Stimulated activated memory B cell treated with anti-CD40 and anti-IgM and Interleukin-4, amounts not matched to agents 10 μg/mL and 1 μg/mL and 100 μg/mL, for 72 hours (primary cell): ENCODE measurements around the gene GRK1.

Experiments
- ATAC-seq: fragments of 150-1000 bp; cut with Tn5 transposase; 2 replicates; pipeline ENCODE4 v1.10.0; 2021
- H3K27ac Mint-ChIP-seq: one replicate; pipeline ENCODE4 v1.8.0; 2022; ENCODE audit warnings: mild to moderate bottlenecking, mixed read lengths
- H3K27me3 Mint-ChIP-seq: one replicate; pipeline ENCODE4 v1.8.0; 2022; ENCODE audit warnings: mixed read lengths
- H3K36me3 Mint-ChIP-seq: one replicate; pipeline ENCODE4 v1.8.0; 2022; ENCODE audit warnings: mixed read lengths
- H3K4me1 Mint-ChIP-seq: one replicate; pipeline ENCODE4 v1.8.0; 2022; ENCODE audit warnings: mixed read lengths
- H3K4me3 Mint-ChIP-seq: one replicate; pipeline ENCODE4 v1.8.0; 2022; ENCODE audit warnings: mild to moderate bottlenecking, moderate library complexity, mixed read lengths
- H3K9me3 Mint-ChIP-seq: one replicate; pipeline ENCODE4 v1.8.0; 2022; ENCODE audit warnings: mixed read lengths

GRK1 gene

DNA sequence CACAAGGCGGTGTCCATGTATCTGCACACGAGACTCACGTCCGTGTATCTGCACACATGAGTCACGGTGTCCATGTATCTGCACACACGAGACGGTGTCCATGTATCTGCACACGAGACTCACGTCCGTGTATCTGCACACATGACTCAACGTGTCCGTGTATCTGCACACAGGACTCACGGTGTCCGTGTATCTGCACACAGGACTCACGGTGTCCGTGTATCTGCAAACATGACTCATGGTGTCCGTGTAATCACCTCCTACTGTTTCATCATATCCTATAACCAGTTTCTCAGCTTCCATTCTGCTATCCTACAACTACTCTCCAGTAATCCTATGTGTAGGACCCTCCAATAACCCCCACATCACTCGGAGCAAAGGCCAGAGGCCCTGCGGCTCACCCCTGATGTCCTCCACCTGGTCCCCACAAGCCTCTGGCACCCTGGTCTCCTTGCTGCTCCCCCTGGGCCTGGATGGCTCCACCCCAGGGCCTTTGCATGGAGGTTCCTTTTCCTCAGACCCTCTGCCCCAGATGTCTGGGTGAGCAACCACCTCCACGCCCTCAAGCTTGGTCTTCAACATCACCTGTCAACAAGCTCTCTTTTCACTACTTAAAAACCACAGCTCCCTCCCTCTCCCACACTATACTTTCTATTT, 89.5 kb downstream of the GRK1 start:
- H3K4me1 Mint-ChIP-seq = peaks cover 15% of the 10 kb centered on the region
- no peak overlapping the region for H3K27ac Mint-ChIP-seq
- H3K27me3 Mint-ChIP-seq = peaks cover 25% of the 10 kb centered on the region
- peaks cover 2% of the 10 kb centered on the region for H3K9me3 Mint-ChIP-seq
- no peak overlapping the region for H3K4me3 Mint-ChIP-seq
- no peak for ATAC-seq
- H3K36me3 Mint-ChIP-seq = no peaks in the 10 kb centered on the region

DNA sequence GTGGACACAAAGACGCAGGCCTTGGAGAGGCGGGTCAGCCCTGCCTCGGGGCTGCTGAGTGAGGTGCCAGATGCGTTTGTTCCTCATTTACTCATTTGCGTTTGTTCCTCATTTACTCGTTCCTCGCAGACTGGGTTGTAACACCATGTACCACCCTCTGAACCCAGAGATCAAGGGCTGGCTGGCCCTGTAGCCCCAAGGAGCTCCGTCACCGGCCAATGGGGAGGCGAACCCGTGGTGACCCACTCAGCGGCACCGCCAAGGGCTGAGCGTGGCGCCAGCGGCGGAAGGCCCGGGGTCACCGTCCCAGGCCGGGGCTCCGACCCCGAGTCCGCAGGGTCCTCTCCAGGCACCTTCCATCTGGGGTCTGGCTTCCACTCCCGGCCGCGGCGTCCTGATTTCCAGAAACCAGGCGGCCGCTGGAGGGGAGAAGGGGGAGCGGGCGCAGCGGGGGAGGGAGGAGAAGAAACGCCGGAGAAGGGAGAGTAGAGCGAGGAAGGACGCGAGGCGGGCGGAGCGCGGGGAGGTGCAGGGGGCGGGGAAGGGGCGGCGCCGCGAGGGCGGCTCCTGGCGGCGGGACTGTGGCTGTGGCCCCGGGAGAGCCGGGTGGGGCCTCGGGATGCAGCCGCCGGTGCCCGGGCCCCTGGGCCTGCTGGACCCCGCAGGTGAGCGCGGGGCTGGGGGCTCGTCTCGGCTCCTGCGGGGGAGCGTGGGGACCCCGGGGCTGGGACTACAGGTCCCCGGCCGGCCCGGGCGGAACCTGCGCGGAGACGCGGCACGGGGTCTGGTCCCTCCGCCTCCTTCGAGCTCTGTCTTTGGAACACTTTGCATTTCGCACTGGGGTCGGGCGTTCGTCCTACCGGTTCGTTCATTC, 91.9 kb downstream of the GRK1 start, which contains the start of gene TMEM255B:
TSS of gene TMEM255B (plus strand) at position 576 of the 874 bp plus-strand sequence. CDS start at position 620, 44 bp downstream.
- Mint-ChIP-seq H3K27me3 (peaks cover 48% of the 10 kb centered on the region), H3K27ac (peak within 1 kb of the TSS; percentile 52), H3K4me3 (peak within 1 kb of the TSS; percentile 82), H3K36me3 (no peaks in the 10 kb centered on the region), H3K9me3 (peaks cover 2% of the 10 kb centered on the region), H3K4me1 (peaks cover 15% of the 10 kb centered on the region)
- ATAC-seq = peak; percentile 93

DNA sequence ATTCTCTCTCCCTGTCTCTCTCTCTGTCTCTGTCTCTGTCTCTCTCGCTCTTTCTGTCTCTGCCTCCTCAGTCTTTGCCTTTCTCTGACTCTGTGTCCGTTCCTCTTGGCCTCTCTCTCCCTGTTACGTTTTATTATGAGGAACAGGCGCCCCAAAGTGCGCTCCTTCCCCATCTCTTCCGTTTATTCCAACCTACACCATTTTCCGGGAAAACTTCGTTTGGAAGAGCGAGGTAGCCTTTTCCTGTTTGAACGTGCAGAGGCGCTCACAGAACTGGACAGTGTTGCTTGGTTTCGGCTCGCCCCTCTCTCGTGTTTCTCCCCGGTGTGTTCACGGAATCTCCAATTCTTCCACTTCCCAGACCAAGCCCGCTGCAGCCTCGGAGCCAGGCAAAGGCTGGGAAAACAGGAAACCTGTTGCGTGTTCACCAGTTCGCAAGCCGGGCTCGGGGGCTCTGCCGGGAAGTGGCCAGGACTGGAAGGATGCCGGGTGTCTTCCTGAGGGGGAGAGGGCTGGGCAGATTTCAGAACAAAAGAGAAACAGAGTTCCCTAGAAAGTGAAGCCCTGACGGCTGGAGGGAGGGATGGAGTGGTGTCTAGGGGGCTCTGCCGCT, 92.6 kb downstream of the GRK1 start:
- peaks cover 51% of the 10 kb centered on the region for H3K27me3 Mint-ChIP-seq
- H3K36me3 Mint-ChIP-seq = no peaks in the 10 kb centered on the region
- no peak for ATAC-seq
- H3K9me3 Mint-ChIP-seq = peaks cover 2% of the 10 kb centered on the region
- H3K4me3 Mint-ChIP-seq = peak overlapping the region; percentile 82
- H3K4me1 Mint-ChIP-seq = peaks cover 15% of the 10 kb centered on the region
- H3K27ac Mint-ChIP-seq = peak overlapping the region; percentile 52

DNA sequence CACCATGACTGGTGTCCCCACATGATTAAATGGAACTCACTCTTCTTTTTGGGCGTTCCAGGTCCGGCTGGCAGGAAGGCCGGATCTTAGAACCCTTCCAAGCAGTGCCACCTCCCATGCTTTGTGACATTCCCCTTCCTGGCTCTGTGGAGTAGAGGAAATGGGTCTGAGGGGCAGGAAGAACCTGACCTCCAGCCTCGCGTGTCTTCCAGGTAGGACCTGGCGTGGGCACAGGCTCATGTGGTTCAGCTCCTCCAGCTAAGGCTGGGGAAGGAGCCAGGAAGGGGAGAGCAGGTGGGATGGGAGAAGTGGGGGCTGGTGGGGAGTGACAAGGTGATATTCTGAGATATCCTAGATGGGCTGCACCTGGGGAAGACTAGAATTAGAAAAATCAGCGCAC, 94.1 kb downstream of the GRK1 start:
- peaks cover 2% of the 10 kb centered on the region for H3K9me3 Mint-ChIP-seq
- no peak overlapping the region for H3K4me3 Mint-ChIP-seq
- peaks cover 59% of the 10 kb centered on the region for H3K27me3 Mint-ChIP-seq
- H3K4me1 Mint-ChIP-seq = peaks cover 15% of the 10 kb centered on the region
- H3K27ac Mint-ChIP-seq = no peak overlapping the region
- H3K36me3 Mint-ChIP-seq = no peaks in the 10 kb centered on the region
- no peak for ATAC-seq

DNA sequence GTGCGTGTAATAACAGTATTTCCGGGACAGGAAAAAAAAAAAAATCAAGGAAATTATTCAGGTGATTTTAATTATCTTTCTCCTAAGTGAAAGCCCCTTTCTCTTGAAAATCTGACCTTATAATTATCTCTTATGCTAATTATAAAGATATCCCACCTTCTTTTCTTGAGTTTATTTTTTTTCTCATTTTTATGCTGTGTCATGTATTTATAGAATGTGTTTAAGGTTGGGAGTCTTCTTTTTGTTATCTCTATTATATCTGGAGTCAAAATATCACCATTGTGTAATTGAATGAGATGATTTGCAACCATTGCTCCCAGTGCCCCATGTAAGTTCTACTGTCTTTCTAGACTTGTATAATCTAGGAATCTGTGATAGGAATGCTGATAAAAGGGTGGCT, 95.1 kb downstream of the GRK1 start:
- no peak for ATAC-seq
- peaks cover 63% of the 10 kb centered on the region for H3K27me3 Mint-ChIP-seq

DNA sequence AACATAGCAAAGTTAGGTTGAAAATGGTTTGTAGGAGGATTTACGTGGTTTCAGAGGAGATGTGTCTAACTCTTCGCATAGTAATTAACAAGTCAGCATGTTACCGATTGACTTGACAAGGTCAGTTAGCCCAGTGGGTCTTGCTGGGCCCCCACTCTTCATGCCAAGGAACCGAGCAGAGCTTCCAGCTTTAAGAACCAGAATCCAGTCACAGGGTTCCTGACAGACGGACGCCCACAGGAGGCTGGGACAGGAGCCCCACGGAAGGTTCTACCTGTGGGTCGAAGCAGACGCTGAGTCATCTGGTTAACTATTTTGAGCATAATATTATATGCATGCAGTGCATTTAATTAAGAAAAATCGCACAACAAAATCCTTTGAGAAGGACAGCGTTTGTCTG, 95.5 kb downstream of the GRK1 start:
- no peak for ATAC-seq
- no peak overlapping the region for H3K27ac Mint-ChIP-seq
- no peaks in the 10 kb centered on the region for H3K36me3 Mint-ChIP-seq
- no peaks in the 10 kb centered on the region for H3K9me3 Mint-ChIP-seq
- H3K27me3 Mint-ChIP-seq = peaks cover 63% of the 10 kb centered on the region
- H3K4me1 Mint-ChIP-seq = peaks cover 15% of the 10 kb centered on the region
- H3K4me3 Mint-ChIP-seq = no peak overlapping the region

More for the DNA sequence above, 95.1 kb downstream of the GRK1 start:
- H3K27ac Mint-ChIP-seq = no peak overlapping the region
- H3K4me3 Mint-ChIP-seq = no peak overlapping the region
- H3K4me1 Mint-ChIP-seq = peaks cover 15% of the 10 kb centered on the region
- H3K9me3 Mint-ChIP-seq = peaks cover under 1% of the 10 kb centered on the region
- H3K36me3 Mint-ChIP-seq = no peaks in the 10 kb centered on the region

DNA sequence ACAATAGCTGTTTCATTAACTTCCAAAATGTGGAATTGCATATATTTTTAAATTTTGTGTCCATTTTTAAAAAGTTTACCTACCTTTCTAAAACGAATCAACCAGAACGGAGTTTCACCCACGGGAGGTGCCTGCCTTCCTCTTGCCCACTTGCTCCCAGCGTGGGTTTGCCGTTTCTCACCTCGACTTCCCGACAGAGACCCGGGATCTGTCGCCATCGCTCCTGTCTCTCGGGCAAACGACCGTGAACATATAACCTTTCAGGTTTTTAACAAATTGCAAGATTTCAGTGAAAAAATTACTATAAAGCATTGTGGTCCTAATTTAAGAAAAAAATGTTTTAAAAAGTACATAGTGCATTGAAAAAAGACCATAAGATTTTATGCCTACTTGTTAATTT, 96.2 kb downstream of the GRK1 start:
- no peaks in the 10 kb centered on the region for H3K36me3 Mint-ChIP-seq
- no peak overlapping the region for H3K4me3 Mint-ChIP-seq
- peaks cover 63% of the 10 kb centered on the region for H3K27me3 Mint-ChIP-seq
- no peak overlapping the region for H3K27ac Mint-ChIP-seq
- H3K9me3 Mint-ChIP-seq = no peaks in the 10 kb centered on the region
- ATAC-seq = no peak
- peaks cover 14% of the 10 kb centered on the region for H3K4me1 Mint-ChIP-seq

DNA sequence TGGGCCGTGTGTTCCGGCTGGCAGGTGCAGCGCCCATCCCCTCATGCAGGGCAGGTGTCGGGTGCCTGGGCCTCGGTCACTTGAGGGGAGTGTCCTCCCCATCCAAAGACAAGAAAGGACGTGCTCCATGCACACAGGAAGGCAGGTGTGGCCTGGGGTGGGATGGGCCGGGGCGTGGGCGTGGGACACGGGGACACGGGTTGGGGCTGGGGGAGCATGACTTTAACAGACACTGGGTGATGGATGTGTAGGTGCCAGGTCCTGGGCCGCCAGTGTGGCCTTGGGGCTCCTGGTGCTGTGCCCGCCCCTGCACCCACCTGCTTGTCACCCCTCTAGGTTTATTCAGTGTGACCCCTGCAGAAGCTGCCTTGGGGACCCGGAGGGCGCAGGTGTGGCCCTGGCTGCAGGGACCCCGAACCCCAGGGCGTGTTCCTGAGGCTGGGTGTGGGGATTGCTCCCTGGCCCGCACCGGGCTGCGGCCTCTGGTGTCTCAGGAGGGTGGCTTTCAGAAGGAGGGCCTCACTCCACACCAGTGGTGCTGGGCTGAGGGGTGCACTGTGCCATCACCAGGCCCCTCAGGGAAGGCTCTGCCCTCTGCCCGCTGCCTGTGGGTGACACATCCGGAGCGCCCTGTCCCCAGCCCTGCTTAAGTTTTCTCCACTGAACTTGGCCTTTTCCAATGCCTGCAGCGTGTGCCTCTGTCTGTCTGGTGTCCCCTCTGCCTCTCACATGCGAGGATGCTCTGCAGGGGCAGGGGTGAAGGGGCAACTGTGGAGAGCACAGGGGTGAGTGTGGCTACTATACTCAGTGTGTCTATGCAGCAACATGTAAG, 97.2 kb downstream of the GRK1 start:
- H3K27me3 Mint-ChIP-seq = peaks cover 69% of the 10 kb centered on the region
- H3K4me1 Mint-ChIP-seq = peaks cover 8% of the 10 kb centered on the region
- H3K36me3 Mint-ChIP-seq = no peaks in the 10 kb centered on the region
- H3K9me3 Mint-ChIP-seq = no peaks in the 10 kb centered on the region
- H3K27ac Mint-ChIP-seq = no peak overlapping the region
- ATAC-seq = peak; percentile 22
- no peak overlapping the region for H3K4me3 Mint-ChIP-seq

DNA sequence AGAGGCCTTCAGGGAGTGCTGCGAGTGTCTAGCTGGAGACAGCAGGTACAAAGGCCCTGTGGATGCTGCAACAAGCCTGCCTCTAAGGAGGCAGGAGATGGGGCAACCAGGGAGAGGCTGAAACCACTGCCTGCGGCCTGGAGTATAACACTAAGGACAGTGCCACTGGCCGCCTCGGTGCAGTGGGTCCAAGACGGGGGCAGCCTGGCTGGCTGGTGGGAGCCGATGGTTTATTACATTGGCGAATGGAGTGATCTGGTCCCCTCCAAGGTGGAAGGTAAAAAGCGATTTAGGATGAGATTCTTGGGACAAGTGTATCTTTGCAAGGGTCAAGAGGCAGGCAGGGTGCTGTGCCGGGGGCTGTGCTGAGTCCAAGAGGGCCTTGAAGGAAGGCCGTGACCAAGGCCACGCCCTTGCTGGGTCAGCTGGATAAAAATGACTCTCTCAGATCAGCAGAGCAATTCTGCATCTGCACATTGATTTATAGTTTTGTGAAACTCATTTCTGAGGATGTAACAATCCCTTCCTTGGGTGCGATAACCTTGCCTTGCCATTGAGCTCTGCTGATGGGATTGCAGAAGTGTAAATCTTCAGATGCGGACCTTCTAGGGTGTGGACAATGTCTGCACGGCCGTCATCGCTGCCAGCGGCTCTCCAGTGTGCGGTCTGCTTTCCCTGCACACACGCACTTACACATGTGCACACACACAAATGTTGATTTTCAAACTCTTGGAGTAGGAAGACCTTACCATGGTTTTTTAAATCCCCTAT, 98.0 kb downstream of the GRK1 start:
- Mint-ChIP-seq H3K36me3 (no peaks in the 10 kb centered on the region), H3K9me3 (no peaks in the 10 kb centered on the region), H3K4me1 (peaks cover under 1% of the 10 kb centered on the region), H3K27ac (no peak overlapping the region), H3K4me3 (no peak overlapping the region), H3K27me3 (peaks cover 63% of the 10 kb centered on the region)
- no peak for ATAC-seq

DNA sequence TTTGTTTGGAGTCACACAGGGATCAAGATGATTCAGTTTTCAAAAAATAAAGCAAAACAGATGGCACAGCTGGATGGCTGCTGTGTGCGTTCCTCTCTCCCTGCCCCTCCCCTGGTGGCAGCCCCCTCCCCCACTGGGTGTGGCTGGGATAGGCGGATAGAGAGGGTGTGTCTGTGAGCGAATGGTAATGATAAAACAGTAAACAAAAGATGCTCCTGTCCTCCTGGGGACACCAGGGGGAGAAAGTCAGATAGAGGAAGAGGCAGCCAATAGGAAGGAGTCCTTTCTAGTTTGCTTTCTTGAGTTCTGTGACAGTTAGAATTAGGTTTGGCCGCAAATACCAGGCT, 98.5 kb downstream of the GRK1 start:
- Mint-ChIP-seq H3K27ac (no peak overlapping the region), H3K9me3 (no peaks in the 10 kb centered on the region), H3K27me3 (peaks cover 57% of the 10 kb centered on the region), H3K4me3 (no peak overlapping the region), H3K4me1 (no peaks in the 10 kb centered on the region), H3K36me3 (no peaks in the 10 kb centered on the region)
- ATAC-seq = no peak

DNA sequence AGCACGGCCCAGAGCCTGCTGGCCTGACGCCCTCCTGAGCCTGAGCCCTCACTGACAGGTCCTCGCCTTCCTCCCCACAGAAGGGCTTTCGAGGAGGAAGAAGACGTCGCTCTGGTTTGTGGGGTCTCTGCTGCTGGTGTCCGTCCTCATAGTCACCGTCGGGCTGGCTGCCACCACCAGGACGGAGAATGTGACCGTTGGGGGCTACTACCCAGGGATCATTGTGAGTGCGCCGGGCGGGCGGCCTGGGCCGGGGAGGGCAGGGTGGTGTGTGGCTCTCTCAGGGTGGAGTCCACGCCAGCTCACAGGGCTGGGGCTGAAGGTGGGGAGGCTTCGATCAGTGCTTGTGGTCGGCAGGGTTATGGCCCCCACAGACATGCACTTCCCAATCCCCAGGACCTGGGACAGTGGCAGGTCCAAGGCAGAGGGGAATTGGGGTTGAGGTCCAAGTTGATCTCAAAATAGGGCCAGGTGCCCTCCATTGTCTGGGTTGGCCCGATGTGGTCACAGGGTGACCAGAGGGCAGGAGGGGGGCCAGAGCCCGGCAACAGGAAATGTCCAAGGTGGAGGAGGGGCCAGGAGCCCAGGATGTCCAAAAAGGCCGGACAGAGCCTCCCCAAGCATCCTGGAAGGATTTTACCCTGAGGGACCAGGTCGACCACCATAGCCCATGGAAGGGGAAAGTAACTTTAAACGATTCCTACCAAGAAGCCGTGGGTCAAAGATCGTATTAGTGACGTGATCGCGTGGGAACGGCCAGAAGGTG, 99.2 kb downstream of the GRK1 start:
- no peak for ATAC-seq
- H3K27me3 Mint-ChIP-seq = peaks cover 50% of the 10 kb centered on the region
- H3K4me1 Mint-ChIP-seq = no peaks in the 10 kb centered on the region
- H3K27ac Mint-ChIP-seq = no peak overlapping the region
- no peaks in the 10 kb centered on the region for H3K9me3 Mint-ChIP-seq
- H3K36me3 Mint-ChIP-seq = no peaks in the 10 kb centered on the region
- no peak overlapping the region for H3K4me3 Mint-ChIP-seq

DNA sequence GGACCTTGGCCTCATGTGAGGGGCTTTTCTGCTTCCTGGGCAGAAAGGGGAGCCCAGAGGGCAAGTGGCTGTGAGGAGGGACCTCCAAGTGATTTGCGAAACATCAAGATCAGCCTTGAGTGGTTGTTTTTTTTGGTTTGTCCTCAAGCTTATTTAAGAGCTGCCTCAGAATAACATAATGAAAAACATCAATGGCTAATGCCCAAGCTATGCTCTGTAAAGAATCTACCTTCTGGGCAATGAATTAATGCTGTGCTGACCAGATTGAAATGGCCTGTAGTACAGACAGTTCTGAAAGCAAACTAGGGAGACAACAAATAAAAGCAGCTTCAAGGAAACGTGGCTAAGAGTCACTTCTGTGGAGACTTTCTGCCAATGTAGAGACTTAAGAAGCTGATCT, 100.3 kb downstream of the GRK1 start:
- Mint-ChIP-seq H3K36me3 (no peaks in the 10 kb centered on the region), H3K27ac (no peak overlapping the region), H3K27me3 (peaks cover 39% of the 10 kb centered on the region), H3K4me1 (no peaks in the 10 kb centered on the region), H3K9me3 (peaks cover 2% of the 10 kb centered on the region), H3K4me3 (no peak overlapping the region)
- ATAC-seq = no peak

DNA sequence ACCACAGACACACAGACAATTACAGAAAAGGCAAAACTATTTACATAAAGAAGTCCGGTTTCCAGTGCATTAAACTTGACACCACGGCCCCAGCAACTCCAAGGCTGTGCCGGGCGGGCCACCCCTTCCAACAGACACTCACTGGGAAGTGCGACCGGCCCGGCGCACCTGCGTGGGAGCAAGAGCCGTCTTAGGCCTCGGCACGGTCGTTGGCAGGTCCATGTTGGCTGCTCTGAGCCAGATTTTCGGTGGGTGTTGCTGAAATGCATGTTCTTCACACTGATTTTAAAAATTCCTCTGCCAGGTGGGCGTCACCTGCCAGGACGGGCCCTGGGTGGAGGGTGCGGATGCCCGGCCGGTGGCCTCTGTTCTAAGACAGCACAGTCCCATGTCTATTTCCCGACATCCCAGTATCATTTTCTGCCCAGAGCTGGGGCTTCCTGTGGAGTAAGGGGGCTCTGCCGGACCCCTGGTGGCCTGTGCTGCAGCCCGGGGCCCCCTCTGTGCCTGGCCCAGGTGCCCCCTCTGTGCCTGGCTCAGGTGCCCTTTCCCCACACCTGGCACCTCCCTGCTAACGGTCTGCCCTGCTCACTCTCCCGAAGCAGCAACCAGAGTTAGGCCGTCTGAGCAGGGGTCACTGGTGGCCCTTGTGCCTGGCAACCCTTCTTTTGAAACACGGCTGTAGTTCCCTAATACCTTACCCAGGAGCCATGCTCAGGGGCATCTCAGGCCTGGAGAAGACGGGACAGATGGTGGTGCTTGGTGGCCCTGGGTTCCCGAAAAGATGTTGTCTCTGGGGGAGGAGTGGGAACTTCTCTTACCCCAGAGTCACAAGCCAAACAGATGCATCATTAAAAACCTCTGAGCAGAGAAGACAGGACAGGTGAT, 101.2 kb downstream of the GRK1 start:
- no peak overlapping the region for H3K27ac Mint-ChIP-seq
- no peaks in the 10 kb centered on the region for H3K4me1 Mint-ChIP-seq
- H3K27me3 Mint-ChIP-seq = peaks cover 30% of the 10 kb centered on the region
- H3K36me3 Mint-ChIP-seq = no peaks in the 10 kb centered on the region
- ATAC-seq = no peak
- peaks cover 2% of the 10 kb centered on the region for H3K9me3 Mint-ChIP-seq
- H3K4me3 Mint-ChIP-seq = no peak overlapping the region
